Measurements from ENCODE around the gene SBNO2.
A peak's percentile ranks its signal among the peaks of the same experiment; 100 is the strongest.

SBNO2 gene

DNA sequence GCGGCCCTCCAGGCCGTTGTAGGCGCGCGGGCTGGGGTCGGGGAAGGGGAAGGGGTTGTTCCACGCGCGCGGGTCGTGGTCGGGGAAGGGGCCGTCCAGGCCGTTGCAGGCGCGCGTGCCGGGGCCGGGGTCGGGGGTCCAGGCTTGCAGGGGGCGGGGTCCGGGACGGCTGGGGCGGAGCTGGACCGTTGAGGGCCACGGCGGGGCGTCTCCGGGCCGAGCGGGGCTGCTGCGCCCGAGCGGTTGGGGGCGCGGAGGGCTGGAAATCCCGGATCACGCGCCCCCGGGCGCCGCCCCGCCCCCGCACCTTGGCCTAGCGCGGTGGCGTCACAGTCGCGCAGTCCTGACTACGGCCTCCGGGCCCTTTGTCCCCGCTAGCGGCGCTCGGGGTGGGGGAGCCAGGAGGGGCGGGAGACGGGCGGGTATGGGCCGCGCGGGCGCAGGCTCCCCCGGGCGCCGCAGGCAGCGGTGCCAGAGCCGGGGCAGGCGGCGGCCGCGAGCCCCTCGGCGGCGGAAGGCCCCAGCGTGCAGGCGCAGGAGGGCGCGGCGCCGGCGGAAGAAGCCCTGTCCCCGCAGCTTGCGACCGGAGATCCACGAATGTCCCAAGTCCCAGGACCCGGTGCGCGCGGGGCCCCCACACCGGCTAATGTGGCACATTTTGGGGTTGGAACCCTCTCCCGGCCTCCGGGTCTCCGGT is 69.6 kb downstream of the SBNO2 start:
- no peak for DNase-seq

- DNase-seq = peak; percentile 90
Measured at GRCh38 chr19:1103708-1104310, 70.3 kb downstream of the SBNO2 start, which contains the start of gene GPX4. Gene GPX4 (plus strand): TSS chr19:1103994. CDS start chr19:1104044, 50 bp downstream.

DNA sequence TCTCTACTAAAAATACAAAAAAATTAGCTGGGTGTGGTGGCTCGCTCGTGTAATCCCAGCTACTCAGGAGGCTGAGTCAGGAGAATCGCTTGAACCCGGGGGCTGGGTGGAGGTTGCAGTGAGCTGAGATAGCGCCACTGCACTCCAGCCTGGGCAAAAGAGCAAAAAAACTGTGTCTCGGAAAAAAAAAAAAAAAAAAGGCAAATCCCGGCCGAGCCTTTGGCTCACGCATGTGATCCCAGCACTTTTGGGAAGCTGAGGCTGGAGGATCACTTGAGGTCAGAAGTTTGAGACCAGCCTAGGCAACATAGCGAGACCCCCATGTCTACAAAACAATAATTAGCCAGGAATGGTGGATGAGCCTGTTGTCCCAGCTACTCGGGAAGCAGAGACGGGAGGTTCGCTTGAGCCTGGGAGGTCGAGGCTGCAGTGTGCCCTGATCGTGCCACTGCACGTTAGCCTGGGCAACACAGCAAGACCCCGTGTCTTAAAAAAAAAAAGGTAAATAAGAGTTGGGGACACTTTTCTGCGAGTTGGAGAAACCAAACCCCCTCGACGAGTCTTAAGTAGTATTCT is 70.8 kb downstream of the SBNO2 start:
- no peak for DNase-seq

DNA sequence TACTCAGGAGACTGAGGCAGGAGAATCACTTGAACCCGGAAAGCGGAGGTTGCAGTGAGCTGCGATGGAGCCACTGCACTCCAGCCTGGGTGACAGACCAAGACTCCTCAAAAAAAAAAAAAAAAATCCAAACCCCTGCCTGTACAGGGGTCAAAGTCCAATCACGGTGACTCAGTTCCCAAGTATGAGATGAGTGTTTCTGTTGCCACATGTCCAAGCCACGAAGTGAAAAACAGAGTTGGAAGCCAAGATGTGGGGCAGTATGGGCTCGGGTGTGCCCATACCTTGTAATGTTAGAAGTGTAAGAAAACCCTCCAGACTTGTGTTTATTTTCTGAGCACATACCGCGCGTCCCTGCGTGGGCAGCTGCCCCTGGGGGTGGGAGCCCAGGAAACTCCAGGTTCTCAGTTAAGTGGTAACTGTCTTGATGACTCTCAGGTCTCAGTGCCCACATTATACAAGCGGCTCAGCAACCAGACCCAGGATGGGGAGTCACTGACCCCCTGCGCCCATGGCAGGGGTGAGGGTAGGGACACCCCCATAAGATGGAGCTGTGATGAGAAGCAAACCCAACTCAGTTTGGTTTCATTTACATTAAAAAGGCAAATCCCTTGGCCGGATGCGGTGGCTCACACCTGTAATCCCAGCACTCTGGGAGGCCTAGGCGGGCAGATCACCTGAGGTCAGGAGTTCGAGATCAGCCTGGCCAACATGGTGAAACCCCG is 71.5 kb downstream of the SBNO2 start:
- DNase-seq = no peak

DNA sequence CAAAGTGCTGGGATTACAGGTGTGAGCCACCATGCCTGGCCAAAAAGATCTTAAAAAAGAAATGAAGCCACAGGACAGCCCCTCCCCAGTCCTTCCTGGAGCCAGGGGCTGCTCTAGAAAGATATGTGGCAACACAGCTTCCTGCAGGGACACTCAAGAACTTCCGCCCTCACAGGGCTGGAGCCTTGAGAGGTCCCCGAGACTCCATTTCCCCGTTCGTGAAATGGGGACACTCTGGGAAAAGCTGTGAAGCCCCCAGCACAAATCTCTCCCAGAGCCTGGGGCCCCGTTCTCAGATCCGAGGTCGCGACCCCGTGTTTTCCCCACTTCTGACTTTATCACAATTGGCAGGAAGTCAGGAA is 72.8 kb downstream of the SBNO2 start:
- DNase-seq = no peak

GRCh38 chr19:1098177-1099051 is 75.7 kb downstream of the SBNO2 start:
- peak; percentile 16 for DNase-seq

DNA sequence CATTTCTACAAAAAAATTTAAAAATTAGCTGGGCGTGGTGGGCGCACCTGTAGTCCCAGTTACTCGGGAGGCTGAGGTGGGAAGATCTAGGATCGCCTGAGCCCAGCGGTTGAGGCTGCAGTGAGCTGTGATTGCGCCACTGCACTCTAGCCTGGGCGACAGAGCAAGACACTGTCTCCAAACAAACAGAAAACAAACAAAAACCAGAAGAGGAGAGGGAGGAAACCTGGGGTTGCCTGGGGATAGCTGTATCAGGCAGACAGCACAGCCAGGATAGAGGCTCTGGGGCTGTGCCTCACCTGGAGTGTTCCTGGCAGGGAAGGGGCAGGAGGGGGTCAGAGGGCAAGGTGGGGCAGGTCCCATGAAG is 76.3 kb downstream of the SBNO2 start:
- DNase-seq = no peak

DNA sequence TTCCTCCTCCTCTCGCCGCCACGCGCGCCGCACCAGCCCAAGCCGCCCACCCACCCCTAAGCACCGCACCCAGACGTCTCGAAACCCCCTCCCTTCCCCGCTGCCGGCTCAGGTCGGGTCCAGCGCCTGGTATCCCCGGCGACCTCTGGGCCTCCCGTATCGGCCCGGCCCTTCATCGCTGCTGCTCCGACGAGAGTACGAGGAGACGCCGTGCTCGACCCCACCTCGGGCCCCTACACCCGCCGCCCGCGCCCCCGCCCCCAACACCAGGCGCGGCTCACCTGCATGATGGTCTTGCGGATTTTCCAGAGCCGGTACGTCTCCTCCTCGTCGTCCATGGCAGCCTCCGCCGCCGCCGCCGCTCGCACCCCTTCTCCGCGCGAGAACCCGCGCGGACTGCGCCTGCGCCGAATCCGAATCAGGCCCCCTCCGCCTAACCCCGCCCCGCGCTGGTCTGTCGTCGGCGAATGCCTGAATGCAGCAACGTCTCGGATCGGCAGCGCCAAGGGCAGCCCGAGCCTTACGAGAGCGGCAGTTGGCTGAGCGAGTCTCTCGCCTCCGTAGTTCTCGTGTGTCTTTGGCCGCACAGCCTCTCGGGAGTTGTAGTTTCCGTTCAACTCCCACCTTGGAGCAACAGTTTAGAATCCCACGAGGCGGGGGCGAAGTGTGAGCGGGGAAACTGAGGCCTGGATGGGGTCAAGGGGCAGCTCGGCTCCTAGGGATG is 78.9 kb downstream of the SBNO2 start, which contains the start of gene POLR2E:
Gene POLR2E (minus strand): TSS at position 398 of the 724 bp plus-strand sequence. CDS start 60 bp downstream, at position 338.
- DNase-seq = peak; percentile 86

GRCh38 chr19:1094655-1094977 is 79.5 kb downstream of the SBNO2 start:
- no peak for DNase-seq

GRCh38 chr19:1093811-1094553 is 80.1 kb downstream of the SBNO2 start:
- no peak for DNase-seq

DNA sequence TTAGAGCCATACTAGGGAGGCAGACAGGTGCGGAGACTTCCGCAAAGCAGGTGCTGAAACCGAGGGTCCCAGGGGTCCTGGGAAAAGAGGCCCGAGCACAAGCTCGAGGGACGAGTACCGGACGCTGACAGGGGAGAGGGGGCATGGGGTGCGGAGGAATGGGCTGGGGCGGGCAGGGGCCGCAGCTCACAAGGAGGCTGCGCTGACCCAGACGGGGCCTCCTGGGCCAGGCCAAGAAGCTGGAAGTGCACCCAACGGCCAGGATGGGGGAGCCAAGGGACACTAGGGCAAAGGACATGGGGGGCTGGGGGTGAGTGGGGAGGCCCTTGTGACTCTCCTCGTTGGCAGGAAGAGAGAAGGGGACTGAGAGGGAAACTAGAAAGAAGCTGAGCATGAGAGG is 80.7 kb downstream of the SBNO2 start:
- DNase-seq = no peak

DNA sequence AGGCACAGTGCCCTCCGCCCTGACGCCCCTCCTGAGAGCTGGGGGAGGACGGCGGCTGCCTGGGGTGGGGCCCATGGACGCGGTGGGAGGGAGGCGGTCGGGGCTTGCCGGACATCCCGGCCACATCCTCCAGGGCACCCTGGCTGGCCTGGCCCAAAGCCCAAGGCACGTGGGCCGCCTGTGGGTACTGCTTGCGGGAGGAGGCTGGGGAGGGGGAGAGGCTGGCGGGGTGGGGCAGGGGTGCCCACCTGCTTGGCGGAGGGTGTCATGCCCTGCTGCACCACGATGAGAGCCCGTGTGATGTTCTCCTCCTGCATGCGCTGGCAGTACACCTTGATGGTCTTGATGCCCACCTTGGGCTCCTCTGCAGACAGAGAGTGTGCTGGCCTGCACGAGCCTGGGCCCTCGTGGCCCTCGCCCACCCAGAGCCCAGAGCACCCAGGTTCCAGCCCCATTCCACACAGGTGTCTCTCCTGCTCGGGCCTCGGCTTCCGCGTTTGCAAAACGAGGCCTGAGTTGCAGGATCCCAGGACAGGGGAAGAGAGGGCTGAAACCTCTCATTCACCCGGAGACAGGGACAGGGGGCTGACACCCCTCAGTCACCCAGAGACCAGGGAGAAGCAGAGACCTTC is 82.4 kb downstream of the SBNO2 start:
- no peak for DNase-seq

GRCh38 chr19:1090731-1091543 is 83.1 kb downstream of the SBNO2 start:
- no peak for DNase-seq

DNA sequence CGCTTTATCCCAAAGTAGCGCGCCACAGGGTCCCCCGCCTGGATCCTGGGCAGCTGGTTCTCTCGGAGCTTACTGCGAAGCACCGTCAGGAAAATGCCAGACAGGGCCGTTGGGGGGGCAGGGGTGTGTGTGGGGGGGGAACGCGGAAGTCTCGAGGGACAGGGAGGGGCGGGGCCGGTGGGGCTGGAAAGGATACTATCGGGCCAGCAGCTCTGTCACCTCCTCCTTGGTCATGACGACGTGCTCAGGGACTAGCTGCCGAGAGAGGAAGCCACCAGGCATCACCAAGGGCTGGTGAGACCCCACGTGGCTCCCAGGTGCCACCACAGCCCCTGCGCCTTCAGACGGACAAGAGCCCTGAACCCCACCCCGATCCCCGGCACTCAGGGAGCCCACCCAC is 84.2 kb downstream of the SBNO2 start:
- DNase-seq = no peak

- no peak for DNase-seq
Measured at GRCh38 chr19:1089126-1089771, 84.8 kb downstream of the SBNO2 start.

GRCh38 chr19:1088416-1089010 is 85.6 kb downstream of the SBNO2 start:
- no peak for DNase-seq

GRCh38 chr19:1087813-1088415 is 86.2 kb downstream of the SBNO2 start:
- no peak for DNase-seq

GRCh38 chr19:1086613-1087012 is 87.5 kb downstream of the SBNO2 start:
- DNase-seq = no peak
